ENCODE measurements around the gene JAML. TPM values are rescaled to one million over a fixed set of nuclear protein-coding genes. Genes with fewer than 3 reads are reported as not detected.
A peak's percentile ranks its signal among the peaks of the same experiment; 100 is the strongest.

Gene JAML
- total and polyA plus RNA-seq, 9 of the 15 experiments (the other 6 are each of a cell fraction or from before 2014, with no cell fraction given), result 0.05 to 0.32 (median 0.22) TPM; not detected in 4

DNA sequence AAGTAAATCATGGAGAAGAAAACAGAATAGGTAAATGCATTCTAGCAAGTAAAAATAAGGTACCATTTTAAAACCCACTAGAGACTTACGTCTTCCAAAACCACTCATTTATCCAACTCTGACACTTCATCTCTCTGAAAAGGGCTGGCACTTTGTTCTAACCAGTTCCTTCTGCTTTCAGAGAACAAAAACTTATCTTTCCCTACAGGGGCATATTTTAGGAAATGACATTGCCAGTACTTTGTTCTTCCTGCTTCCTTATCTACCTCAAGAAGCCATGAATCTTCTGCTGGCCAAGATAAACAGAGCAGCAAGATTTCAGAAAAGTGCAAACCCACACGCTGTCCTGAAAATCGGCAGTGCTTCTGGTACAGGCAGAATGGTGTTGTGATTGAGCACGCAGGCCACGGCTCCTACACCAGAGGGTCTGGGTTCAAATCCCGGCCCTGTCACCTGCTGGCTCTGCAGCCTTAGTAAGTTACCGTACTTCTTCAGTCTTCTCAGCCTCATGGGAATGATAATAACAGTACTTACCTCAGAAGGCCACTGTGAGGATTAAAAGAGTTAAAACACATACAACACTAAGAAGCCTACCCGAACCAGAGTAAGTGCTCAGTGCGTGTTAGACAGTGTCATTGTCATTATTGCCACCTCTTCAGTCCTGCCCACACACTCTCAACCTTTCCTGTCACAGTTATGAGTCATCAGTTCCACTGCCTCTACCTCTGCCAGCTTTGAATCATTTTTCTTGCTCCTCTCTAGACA lies 16.4 kb upstream of the JAML start (continued):
- TF ChIP-seq, protein P1, sequence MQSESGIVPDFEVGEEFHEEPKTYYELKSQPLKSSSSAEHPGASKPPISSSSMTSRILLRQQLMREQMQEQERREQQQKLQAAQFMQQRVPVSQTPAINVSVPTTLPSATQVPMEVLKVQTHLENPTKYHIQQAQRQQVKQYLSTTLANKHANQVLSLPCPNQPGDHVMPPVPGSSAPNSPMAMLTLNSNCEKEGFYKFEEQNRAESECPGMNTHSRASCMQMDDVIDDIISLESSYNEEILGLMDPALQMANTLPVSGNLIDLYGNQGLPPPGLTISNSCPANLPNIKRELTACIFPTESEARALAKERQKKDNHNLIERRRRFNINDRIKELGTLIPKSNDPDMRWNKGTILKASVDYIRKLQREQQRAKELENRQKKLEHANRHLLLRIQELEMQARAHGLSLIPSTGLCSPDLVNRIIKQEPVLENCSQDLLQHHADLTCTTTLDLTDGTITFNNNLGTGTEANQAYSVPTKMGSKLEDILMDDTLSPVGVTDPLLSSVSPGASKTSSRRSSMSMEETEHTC (IDR thresholded peaks at IDR 0.05), result 0 out of 2 replicates have a peak, but pooled peaks have one; percentile 27
- TF ChIP-seq, protein P2, sequence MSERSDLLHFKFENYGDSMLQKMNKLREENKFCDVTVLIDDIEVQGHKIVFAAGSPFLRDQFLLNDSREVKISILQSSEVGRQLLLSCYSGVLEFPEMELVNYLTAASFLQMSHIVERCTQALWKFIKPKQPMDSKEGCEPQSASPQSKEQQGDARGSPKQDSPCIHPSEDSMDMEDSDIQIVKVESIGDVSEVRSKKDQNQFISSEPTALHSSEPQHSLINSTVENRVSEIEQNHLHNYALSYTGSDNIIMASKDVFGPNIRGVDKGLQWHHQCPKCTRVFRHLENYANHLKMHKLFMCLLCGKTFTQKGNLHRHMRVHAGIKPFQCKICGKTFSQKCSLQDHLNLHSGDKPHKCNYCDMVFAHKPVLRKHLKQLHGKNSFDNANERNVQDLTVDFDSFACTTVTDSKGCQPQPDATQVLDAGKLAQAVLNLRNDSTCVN (CRISPR knock-in tag; IDR thresholded peaks at IDR 0.05), result no peak
- TF ChIP-seq SMAD1 (IDR thresholded peaks at IDR 0.05; ENCODE audit: low read depth, low read length, partially characterized antibody), result peak; percentile 75
- no peak for TF ChIP-seq ZNF830 (CRISPR knock-in tag; IDR thresholded peaks at IDR 0.05)
- no peak for TF ChIP-seq SRSF7 (optimal IDR thresholded peaks at IDR 0.05; ENCODE audit: low read depth, low read length)
- TF ChIP-seq NR3C1 (CRISPR knock-in tag; IDR thresholded peaks at IDR 0.05), result no peak
- TF ChIP-seq, protein P3, sequence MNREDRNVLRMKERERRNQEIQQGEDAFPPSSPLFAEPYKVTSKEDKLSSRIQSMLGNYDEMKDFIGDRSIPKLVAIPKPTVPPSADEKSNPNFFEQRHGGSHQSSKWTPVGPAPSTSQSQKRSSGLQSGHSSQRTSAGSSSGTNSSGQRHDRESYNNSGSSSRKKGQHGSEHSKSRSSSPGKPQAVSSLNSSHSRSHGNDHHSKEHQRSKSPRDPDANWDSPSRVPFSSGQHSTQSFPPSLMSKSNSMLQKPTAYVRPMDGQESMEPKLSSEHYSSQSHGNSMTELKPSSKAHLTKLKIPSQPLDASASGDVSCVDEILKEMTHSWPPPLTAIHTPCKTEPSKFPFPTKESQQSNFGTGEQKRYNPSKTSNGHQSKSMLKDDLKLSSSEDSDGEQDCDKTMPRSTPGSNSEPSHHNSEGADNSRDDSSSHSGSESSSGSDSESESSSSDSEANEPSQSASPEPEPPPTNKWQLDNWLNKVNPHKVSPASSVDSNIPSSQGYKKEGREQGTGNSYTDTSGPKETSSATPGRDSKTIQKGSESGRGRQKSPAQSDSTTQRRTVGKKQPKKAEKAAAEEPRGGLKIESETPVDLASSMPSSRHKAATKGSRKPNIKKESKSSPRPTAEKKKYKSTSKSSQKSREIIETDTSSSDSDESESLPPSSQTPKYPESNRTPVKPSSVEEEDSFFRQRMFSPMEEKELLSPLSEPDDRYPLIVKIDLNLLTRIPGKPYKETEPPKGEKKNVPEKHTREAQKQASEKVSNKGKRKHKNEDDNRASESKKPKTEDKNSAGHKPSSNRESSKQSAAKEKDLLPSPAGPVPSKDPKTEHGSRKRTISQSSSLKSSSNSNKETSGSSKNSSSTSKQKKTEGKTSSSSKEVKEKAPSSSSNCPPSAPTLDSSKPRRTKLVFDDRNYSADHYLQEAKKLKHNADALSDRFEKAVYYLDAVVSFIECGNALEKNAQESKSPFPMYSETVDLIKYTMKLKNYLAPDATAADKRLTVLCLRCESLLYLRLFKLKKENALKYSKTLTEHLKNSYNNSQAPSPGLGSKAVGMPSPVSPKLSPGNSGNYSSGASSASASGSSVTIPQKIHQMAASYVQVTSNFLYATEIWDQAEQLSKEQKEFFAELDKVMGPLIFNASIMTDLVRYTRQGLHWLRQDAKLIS (CRISPR knock-in tag; IDR thresholded peaks at IDR 0.05), result no peak
- TF ChIP-seq ZNF133 (CRISPR knock-in tag; IDR thresholded peaks at IDR 0.05), result no peak
- TF ChIP-seq, protein P4, sequence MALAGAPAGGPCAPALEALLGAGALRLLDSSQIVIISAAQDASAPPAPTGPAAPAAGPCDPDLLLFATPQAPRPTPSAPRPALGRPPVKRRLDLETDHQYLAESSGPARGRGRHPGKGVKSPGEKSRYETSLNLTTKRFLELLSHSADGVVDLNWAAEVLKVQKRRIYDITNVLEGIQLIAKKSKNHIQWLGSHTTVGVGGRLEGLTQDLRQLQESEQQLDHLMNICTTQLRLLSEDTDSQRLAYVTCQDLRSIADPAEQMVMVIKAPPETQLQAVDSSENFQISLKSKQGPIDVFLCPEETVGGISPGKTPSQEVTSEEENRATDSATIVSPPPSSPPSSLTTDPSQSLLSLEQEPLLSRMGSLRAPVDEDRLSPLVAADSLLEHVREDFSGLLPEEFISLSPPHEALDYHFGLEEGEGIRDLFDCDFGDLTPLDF (CRISPR knock-in tag; IDR thresholded peaks at IDR 0.05), result no peak
- TF ChIP-seq BRF1 (IDR thresholded peaks at IDR 0.05; ENCODE audit: borderline replicate concordance, extremely low read depth, insufficient read length), result no peak
- TF ChIP-seq DIDO1 (tag; IDR thresholded peaks at IDR 0.05; ENCODE audit: low read depth), result 0 out of 2 replicates have a peak, but pooled peaks have one; percentile 37
- TF ChIP-seq, protein P5, sequence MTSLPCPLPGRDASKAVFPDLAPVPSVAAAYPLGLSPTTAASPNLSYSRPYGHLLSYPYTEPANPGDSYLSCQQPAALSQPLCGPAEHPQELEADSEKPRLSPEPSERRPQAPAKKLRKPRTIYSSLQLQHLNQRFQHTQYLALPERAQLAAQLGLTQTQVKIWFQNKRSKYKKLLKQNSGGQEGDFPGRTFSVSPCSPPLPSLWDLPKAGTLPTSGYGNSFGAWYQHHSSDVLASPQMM (CRISPR knock-in tag; IDR thresholded peaks at IDR 0.05), result no peak
- no peak for TF ChIP-seq SLC30A9 (CRISPR knock-in tag; IDR thresholded peaks at IDR 0.05)
- no peak for TF ChIP-seq BACH1 (tag; IDR thresholded peaks at IDR 0.05)
- 0 out of 2 replicates have a peak, but pooled peaks have one; percentile 82 for TF ChIP-seq NBN (IDR thresholded peaks at IDR 0.05; ENCODE audit: low read depth)
- no peak for TF ChIP-seq GTF2F1 (IDR thresholded peaks at IDR 0.05; ENCODE audit: low read depth, low read length)
- TF ChIP-seq CTBP1 (IDR thresholded peaks at IDR 0.05; ENCODE audit: borderline replicate concordance), result peak; percentile 98
- no peak for TF ChIP-seq L3MBTL2 (IDR thresholded peaks at IDR 0.05)
- TF ChIP-seq SP1 (CRISPR knock-in tag; IDR thresholded peaks at IDR 0.05), result no peak; the same call in 1 of the 2 replicates
- peak; percentile 99 for TF ChIP-seq LEF1 (IDR thresholded peaks at IDR 0.05)
- TF ChIP-seq ZNF274 (IDR thresholded peaks at IDR 0.05; ENCODE audit: borderline replicate concordance, low read depth, low read length), result no peak; the same call in 1 of the 2 replicates
